K562 (cell line): ENCODE data around the gene TCF25. TPM values are rescaled to one million over a fixed set of nuclear protein-coding genes. Genes with fewer than 3 reads are reported as not detected.

Experiments used
- ATAC-seq: fragments of 200-7000 bp; cut with Tn5 transposase; 3 replicates; pipeline ENCODE4 v1.9.1; 2020; ENCODE audit warnings: moderate library complexity
- BruUV-seq: library from RNA; stranded (reverse); fragments of 400-500 nt; replicated peaks from 2 replicates; lab custom pipeline; 2021; lab: Mats Ljungman, UMichigan
- CTCF ChIA-PET: fragments of 300-600 bp; formaldehyde crosslinking; extraction: SDS; loops from one replicate; lab custom pipeline; 2021; ENCODE audit warnings: low intra/inter-chr PET ratio; lab: Yijun Ruan, JAX
- POLR2A ChIA-PET: fragments of 300-600, 350-650 bp; sonication (Branson Sonifier 250); formaldehyde crosslinking; extraction: SDS; loops from one replicate; lab custom pipeline; 2021; ENCODE audit warnings: antibody characterized with exemption, inconsistent platforms; lab: Yijun Ruan, JAX
- DNase-seq, 4 experiments: peaks; one replicate each; pipeline versions ENCODE4 v3.0.0 to v3.0.0-alpha.2; 2011 to 2018; ENCODE audit warnings: low spot score in 3 of 4, mixed read lengths in 3 of 4; ENCODE audit errors: extremely low read depth in 1 of 4
- FAIRE-seq: peaks from 2 replicates; lab custom pipeline; 2011; peaks lifted over from hg19 to GRCh38; lab: Jason Lieb, UNC
- H2AFZ ChIP-seq: 2 replicates; pipeline ENCODE4 v1.6.0; 2011; ENCODE audit warnings: low read depth, low read length, control low read depth, inconsistent platforms
- H3K27ac ChIP-seq: fragments of 200-600 bp; 3 replicates; pipeline ENCODE4 v1.8.0; 2011; ENCODE audit warnings: low read depth, mild to moderate bottlenecking, control low read depth, inconsistent platforms, low read length, moderate library complexity, mixed read lengths; ENCODE audit errors: extremely low read depth
- H3K27me3 ChIP-seq, 2 experiments: fragments of 300-600 bp in 1 of 2; 2 replicates in 1 of 2; 3 replicates in 1 of 2; pipeline versions ENCODE4 v1.6.0 to v1.8.0; 2011; ENCODE audit warnings: inconsistent platforms in 2 of 2, low read length in 2 of 2, mild to moderate bottlenecking in 1 of 2, mixed read lengths in 1 of 2, moderate library complexity in 1 of 2; ENCODE audit not compliant: control insufficient read depth in 2 of 2, insufficient read depth in 2 of 2
- H3K36me3 ChIP-seq: fragments of 300-600 bp; 3 replicates; pipeline ENCODE4 v1.8.0; 2011; ENCODE audit warnings: mild to moderate bottlenecking, low read length, inconsistent platforms; ENCODE audit not compliant: control insufficient read depth, insufficient read depth
- H3K4me1 ChIP-seq, 2 experiments: fragments of 200-600 bp in 1 of 2; replicated peaks in 1 of 2; 2 replicates in 1 of 2; 3 replicates in 1 of 2; pipeline versions ENCODE4 v1.5.1 to v1.8.0; 2011; ENCODE audit warnings: inconsistent platforms in 2 of 2, low read length in 2 of 2, mild to moderate bottlenecking in 1 of 2, mixed read lengths in 1 of 2, moderate library complexity in 1 of 2; ENCODE audit not compliant: control insufficient read depth in 2 of 2, insufficient read depth in 2 of 2
- H3K4me2 ChIP-seq: 2 replicates; pipeline ENCODE4 v1.6.1; 2011; ENCODE audit warnings: low read length, control low read depth, inconsistent platforms, mixed read lengths; ENCODE audit not compliant: insufficient read depth
- H3K4me3 ChIP-seq: fragments of 200-600 bp; sonication (generic), shearing (Covaris generic); 2 replicates; pipeline ENCODE4 v1.5.1; 2016; ENCODE audit warnings: control low read depth, inconsistent platforms
- H3K79me2 ChIP-seq: fragments of 200-600 bp; 3 replicates; pipeline ENCODE4 v1.8.0; 2011; ENCODE audit warnings: low read length, inconsistent platforms; ENCODE audit not compliant: control insufficient read depth, insufficient read depth
- H3K9ac ChIP-seq, 2 experiments: 2 replicates each; pipeline versions ENCODE4 v1.6.0 to v1.6.1; 2011; ENCODE audit warnings: low read depth in 2 of 2, low read length in 2 of 2, control low read depth in 1 of 2, inconsistent platforms in 1 of 2, mild to moderate bottlenecking in 1 of 2, mixed read lengths in 1 of 2; ENCODE audit not compliant: insufficient read depth in 1 of 2
- H3K9me1 ChIP-seq: one replicate; pipeline ENCODE4 v1.6.0; 2011; ENCODE audit warnings: inconsistent platforms, mild to moderate bottlenecking, low read length, moderate library complexity; ENCODE audit not compliant: control insufficient read depth, insufficient read depth
- H3K9me3 ChIP-seq: replicated peaks from 2 replicates; pipeline ENCODE4 v1.5.1; 2011; ENCODE audit warnings: low read depth, low read length, inconsistent platforms; ENCODE audit not compliant: control insufficient read depth, insufficient read depth
- H4K20me1 ChIP-seq: replicated peaks from 2 replicates; pipeline ENCODE4 v1.6.1; 2011; ENCODE audit warnings: low read length, inconsistent platforms, mixed read lengths; ENCODE audit not compliant: control insufficient read depth, insufficient read depth
- MEF2A ChIP-seq: IDR thresholded peaks from 2 replicates; pipeline ENCODE4 v1.6.1; 2011; ENCODE audit warnings: low read depth, mild to moderate bottlenecking, low read length, moderate library complexity; ENCODE audit not compliant: control insufficient read depth
- POLR2G ChIP-seq: fragments of 200-400 bp; formaldehyde crosslinking; IDR thresholded peaks from 2 replicates; pipeline ENCODE4 v1.6.1; 2017; ENCODE audit warnings: low read depth, mild to moderate bottlenecking, antibody characterized with exemption, low read length, moderate library complexity
- SUPT5H ChIP-seq: fragments of 450-650 bp; IDR thresholded peaks from 2 replicates; pipeline ENCODE4 v1.6.1; 2016
- ZNF316 ChIP-seq: fragments of 450-650 bp; IDR thresholded peaks from 2 replicates; pipeline ENCODE4 v1.6.1; 2016
- ZNF644 ChIP-seq: fragments of 200-800 bp; sonication (Bioruptor generic); IDR thresholded peaks from 2 replicates; pipeline ENCODE4 v1.6.1; 2016; ENCODE audit warnings: low read depth, missing genetic modification characterization, missing compliant biosample characterization
- WGBS: fragments of 100-300 bp; shearing (Covaris generic); methylation state at CpG from one replicate; pipeline ENCODE4 v1.1.6; 2016; ENCODE audit warnings: low coverage, mixed read lengths; ENCODE audit not compliant: insufficient coverage; ENCODE audit errors: missing lambda C conversion rate; 5-methylcytosine and 5-hydroxymethylcytosine counted together
- in situ Hi-C: fragments of 300-500 bp; cut with MboI; formaldehyde crosslinking; loops from 4 replicates; pipeline ENCODE4 v1.15.0; 2018; ENCODE audit warnings: inconsistent platforms, mixed read lengths
- intact Hi-C: fragments of 100-400 bp; cut with micrococcal nuclease; formaldehyde crosslinking; loops from 2 replicates; pipeline ENCODE4 v1.14.2; 2022
- polyA plus RNA-seq, 8 experiments: library from polyadenylated mRNA; depleted of rRNA in 4 of 8; stranded (reverse) in 5 of 8; unstranded in 3 of 8; fragments of >200 nt; fragmentation: Nextera tagmentation in 2 of 8; fragmentation: Illumina TruSeq in 1 of 8; extraction: Ambion mirVana in 2 of 8; extraction: Trizol in 1 of 8; gene quantifications; 2 replicates each; pipeline versions ENCODE4 v1.2.1 to v1.2.3, GENCODE V29; 2011 to 2014; ENCODE audit warnings: inconsistent platforms in 1 of 8, missing spikeins in 1 of 8
- total RNA-seq, 7 experiments: library from RNA; depleted of rRNA in 6 of 7; stranded (reverse); fragments of >200 nt in 6 of 7; fragmentation: Illumina TruSeq in 2 of 7; extraction: Trizol in 2 of 7; gene quantifications; 2 replicates each; pipeline versions ENCODE4 v1.2.1 to v1.2.3, GENCODE V29; 2011 to 2021; ENCODE audit warnings: low replicate concordance in 1 of 7

Gene TCF25
- total and polyA plus RNA-seq, 9 of the 15 experiments (the other 6 are each of a cell fraction or from before 2014, with no cell fraction given) = 9.0 to 154 (median 83.8) TPM

DNA sequence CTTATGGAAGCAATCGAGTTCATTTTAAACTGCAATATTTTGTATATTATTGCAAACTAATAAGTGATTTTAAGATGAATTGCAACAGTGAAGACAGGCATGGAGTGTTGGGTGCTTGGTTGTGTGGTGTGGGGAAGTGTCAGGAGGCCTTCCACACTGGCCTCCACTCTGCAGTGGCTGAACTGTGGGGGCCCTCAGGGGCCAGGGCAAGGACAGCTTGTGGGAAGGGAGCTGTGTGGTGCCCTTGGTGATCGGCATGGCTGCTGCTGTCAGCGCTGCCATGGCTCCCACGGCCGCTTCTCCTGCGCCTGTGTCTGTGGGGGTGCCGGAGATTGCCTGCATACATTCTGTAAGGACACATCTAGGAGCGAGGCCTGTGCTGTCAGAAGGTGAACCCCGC is 19.2 kb downstream of the TCF25 start (continued):
- TF ChIP-seq ZNF316 = no peak

DNA sequence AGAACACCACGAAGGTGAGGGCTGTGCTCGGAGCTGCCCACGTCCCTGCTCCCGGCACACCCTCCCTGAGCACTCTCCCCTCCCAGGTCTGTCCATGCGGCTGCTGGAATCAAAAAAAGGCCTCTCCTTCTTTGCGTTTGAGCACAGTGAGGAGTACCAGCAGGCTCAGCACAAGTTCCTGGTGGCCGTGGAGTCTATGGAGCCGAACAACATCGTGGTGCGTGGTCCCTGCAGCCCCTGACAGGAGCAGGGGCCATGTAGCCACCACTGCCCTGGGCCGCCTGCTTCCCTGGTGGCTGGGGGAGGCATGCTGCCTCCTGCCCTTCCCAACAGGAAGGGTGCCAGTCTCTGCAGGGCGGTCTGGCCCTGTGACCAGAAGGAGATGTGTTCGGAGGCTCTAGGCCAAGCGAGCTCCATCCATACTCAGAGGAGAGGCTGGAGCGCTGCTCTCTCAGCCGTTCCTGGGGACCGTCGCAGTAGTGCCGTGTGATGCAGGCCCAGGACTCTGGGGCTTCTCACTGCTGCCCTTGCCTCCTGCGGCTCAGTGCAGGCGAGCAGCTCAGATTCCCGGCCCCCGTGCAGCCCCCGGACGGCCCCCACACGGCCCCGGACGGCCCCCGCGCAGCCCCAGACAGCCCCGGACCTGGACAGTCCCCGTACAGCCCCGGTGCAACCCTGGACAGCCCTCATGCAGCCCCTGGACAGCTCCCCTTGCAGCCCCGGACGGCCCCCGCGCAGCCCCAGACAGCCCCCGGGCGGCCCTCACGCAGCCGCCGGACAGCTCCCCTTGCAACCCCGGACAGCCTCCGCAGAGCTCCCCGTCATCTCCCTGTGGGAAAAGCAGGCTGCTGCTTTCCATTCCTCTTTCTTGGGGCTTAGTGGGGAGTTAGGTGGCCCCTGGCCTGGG is 20.5 kb downstream of the TCF25 start:
- intact Hi-C loops (no loop called here), in situ Hi-C loops (no loop called here)
- 99% methylated on average over 16 of the region's 45 CpGs for WGBS
- BruUV-seq = no TSS peak
- ChIA-PET CTCF (no interaction called here), POLR2A (interaction anchor here (0.8 to 1.8 kb wide), 5 partner anchors 11 to 17 kb away, joined by 3 to 8 read pairs (median 3); no protein-coding TSS in a partner anchor)
- H3K27ac ChIP-seq = no peak overlapping the region
- DNase-seq = no peak
- H3K9me3 ChIP-seq = no peaks in the 10 kb centered on the region
- peaks cover 0 to 9% of the 10 kb centered on the region in 2 experiments; a peak in 1 of 5 replicates for H3K4me1 ChIP-seq
- no peak overlapping the region for H2AFZ ChIP-seq
- no peak for TF ChIP-seq SUPT5H
- peak; percentile 18; the same call in 1 of the 2 replicates for TF ChIP-seq POLR2G
- no peak for TF ChIP-seq MEF2A
- no peak for TF ChIP-seq ZNF644 (tag)
- no peak for FAIRE-seq
- ATAC-seq = peak; percentile 23; the same call in 1 of the 3 replicates
- no peak overlapping the region for H3K4me3 ChIP-seq
- no peaks in the 10 kb centered on the region for H3K27me3 ChIP-seq
- H3K79me2 ChIP-seq = no peaks in the 10 kb centered on the region
- H3K36me3 ChIP-seq = peaks cover 89% of the 10 kb centered on the region; the same call in 2 of the 3 replicates
- no peaks in the 10 kb centered on the region for H3K9me1 ChIP-seq
- H4K20me1 ChIP-seq = no peaks in the 10 kb centered on the region
- peak overlapping the region in 1 of 2 experiments; percentile 17; a peak in 1 of 4 replicates for H3K9ac ChIP-seq
- no peak overlapping the region for H3K4me2 ChIP-seq
